OCI-LY1 (cell line): ENCODE data around the gene PAPSS1.

Experiments used
- CTCF ChIP-seq: fragments of 200-600 bp; sonication (generic), shearing (Covaris generic); IDR thresholded peaks from 2 replicates; pipeline ENCODE4 v1.5.1; 2017; ENCODE audit warnings: mild to moderate bottlenecking, antibody characterized with exemption, low read length, moderate library complexity, mixed read lengths
- EZH2 ChIP-seq: fragments of 200-600 bp; sonication (generic), shearing (Covaris generic); IDR thresholded peaks from 2 replicates; pipeline ENCODE4 v1.8.0; 2017; ENCODE audit warnings: borderline replicate concordance, mixed run types, mild to moderate bottlenecking, antibody characterized with exemption, low read length, moderate library complexity, mixed read lengths

GRCh38 chr4:107648178-107648991, 71.6 kb downstream of the PAPSS1 start:
- no peak for TF ChIP-seq CTCF
- no peak for TF ChIP-seq EZH2
